Right renal pelvis (tissue), 4 donors: ENCODE measurements around the gene CORO7. TPM values are rescaled to one million over a fixed set of nuclear protein-coding genes. Genes with fewer than 3 reads are reported as not detected.
"Not testable (repeated sequence)": the region's sequence is repeated elsewhere in the genome, so short reads cannot be mapped to it uniquely, and the experiment has no call there.

Source experiments
- DNase-seq, 4 donors: peaks; one replicate each; pipeline ENCODE4 v3.0.0-alpha.2; 2013; ENCODE audit warnings: low read depth in 4 of 4, low spot score in 3 of 4, missing footprints in 1 of 4
- polyA plus RNA-seq, 4 donors: library from polyadenylated mRNA; unstranded; fragments of 120-200 nt; gene quantifications; one replicate each; pipeline ENCODE4 v1.2.1, GENCODE V29; 2013; ENCODE audit not compliant: insufficient read length in 4 of 4

The CORO7 gene
- polyA plus RNA-seq, 4 donors = 15.1 to 22.0 (median 16.9) TPM

GRCh38 chr16:4341250-4341649 lies 75.1 kb downstream of the CORO7 start:
- no peak for DNase-seq

DNA sequence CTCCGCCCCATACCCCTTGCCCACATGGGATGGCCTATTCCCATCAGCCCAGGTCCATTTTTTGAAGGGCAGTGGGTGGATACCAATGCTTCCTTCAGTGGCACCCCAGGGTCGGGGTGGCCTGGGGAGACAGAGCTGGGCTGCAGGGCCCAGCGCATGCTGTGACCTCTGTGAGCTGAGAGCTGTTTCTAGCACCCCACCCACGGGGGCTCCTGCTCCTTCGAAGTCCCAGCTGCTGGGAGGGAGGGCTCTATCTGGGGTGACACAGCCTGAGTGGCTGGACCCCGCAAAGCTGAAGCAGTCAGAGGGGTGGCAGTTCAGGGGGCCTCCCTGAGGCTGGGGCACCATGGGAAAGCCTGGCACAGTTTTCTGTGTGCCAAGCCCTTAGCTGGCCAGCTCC lies 76.0 kb downstream of the CORO7 start:
- DNase-seq = no peak

DNA sequence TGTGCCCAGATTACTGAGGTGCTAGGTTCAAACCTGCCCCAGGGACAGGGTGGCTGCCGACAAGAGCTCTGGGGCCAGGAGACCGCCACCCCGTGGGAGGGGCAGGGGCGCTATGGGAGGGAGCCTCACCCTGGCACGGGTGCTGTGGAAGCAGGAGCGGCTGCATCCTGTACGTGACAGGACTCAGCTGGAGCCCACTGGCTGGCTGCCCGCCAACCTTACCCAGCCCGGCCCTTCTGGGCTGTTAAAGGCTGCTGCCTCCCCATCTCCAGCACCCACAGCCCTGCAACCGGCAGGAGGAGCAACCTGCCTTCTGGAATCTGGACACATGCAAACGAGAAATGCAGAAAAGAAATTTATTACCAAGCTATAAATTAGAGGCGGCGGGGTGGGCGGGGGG lies 76.5 kb downstream of the CORO7 start:
- no peak for DNase-seq

DNA sequence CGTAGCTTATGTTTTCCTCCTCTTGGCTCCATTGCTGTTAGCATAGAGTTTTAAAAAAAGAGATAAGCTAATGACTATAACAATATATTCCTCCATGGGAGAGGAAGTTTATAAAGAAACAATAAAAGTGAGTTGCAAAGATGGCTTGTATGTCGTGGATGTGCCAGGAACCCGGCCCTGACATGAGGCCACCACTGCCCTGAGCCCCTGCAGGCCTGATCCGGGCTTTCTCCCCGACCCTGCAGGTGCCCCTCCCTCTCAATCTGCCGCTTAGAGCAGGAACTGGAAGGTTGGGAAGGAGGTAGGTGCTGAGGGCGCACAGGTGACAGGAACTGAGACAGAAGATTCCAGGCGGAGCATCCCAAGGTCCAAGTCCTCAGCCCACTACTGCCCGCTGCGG lies 76.9 kb downstream of the CORO7 start:
- no peak for DNase-seq

DNA sequence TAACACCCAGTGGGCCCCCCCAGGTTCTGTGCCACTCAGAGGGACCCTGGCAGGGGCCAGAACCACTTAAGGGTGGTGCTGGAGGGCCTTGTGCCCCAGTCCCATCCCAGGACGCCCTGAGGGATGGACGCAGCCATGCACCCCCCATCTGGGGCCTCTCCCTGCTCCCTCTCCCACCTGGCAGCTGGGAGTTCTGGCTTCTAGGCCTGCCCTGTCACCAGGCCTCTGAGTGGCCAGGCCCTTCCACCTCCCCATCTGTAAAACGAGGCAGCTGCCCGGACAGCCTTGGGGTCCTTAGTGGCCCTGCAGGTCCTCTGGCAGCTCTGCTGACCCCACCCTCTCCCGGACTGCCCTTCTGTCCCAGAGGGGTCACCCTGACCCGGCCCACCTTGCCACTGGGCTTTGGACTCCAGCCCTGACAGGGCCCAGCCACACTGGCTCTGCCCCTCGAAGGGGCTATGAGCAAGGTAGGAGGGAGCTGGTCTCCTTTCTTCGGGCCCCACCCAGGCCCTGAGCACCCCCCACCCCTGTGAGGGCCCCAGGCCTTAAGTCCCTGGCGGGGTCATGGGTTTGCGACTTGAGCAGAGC lies 77.6 kb downstream of the CORO7 start:
- no peak for DNase-seq

- no peak for DNase-seq
These were observed 78.2 kb downstream of the CORO7 start for GRCh38 chr16:4338125-4338582.

GRCh38 chr16:4337540-4338088 lies 78.8 kb downstream of the CORO7 start:
- DNase-seq = no peak

- DNase-seq = no peak
These were observed 79.5 kb downstream of the CORO7 start for GRCh38 chr16:4336701-4337539.

DNA sequence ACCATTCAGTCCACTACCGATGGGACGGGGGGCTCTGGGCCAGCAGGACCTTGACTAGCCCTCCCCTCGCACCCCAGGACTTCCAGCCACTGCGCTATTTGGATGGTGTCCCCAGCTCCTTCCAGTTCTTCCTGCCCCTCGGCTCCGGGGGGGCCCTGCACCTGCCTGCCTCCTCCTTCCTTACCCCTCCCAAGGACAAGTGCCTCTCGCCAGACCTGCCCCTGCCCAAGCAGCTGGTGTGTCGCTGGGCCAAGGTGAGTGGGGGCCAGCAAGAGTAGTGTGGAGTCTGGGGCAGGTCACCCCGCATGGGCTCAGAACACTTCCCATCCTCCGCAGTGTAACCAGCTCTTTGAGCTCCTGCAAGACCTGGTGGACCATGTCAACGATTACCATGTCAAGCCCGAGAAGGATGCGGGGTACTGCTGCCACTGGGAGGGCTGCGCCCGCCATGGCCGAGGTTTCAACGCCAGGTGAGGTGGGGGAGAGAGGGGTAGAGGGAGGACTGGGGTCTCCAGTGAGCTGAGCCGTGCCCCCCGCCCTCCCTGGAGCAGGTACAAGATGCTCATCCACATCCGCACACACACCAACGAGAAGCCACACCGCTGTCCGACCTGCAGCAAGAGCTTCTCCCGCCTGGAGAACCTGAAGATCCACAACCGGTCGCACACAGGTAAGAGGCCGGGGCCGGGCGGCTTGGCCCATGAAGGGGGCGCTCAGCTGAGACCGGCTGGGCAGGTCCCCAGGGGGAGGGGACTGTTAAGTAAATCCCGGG lies 81.5 kb downstream of the CORO7 start:
- no peak for DNase-seq

- not testable (repeated sequence) for DNase-seq
These were observed 82.7 kb downstream of the CORO7 start for GRCh38 chr16:4333714-4334113.

- no peak for DNase-seq
These were observed 83.1 kb downstream of the CORO7 start for GRCh38 chr16:4333308-4333638.

GRCh38 chr16:4332623-4333307 lies 83.6 kb downstream of the CORO7 start:
- no peak for DNase-seq

DNA sequence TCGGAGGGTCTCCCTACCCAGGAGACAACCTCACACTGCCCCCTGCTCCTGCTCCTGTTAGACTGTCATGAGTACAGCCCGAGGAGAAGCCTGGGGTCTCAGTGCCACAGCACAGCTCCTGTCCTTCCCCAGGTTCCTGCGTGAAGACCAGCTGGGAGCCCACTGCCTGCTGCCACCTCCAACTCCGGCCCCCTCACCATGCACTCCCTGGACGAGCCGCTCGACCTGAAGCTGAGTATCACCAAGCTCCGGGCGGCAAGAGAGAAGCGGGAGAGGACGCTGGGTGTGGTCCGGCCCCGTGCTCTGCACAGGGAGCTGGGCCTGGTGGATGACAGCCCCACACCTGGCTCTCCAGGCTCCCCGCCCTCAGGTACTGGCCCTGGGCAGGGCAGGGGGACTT lies 84.3 kb downstream of the CORO7 start:
- DNase-seq = no peak

GRCh38 chr16:4330277-4330874 lies 86.0 kb downstream of the CORO7 start:
- no peak for DNase-seq

- DNase-seq = no peak
These were observed 87.3 kb downstream of the CORO7 start for GRCh38 chr16:4328782-4329775.

- DNase-seq = peak in 1 of 4 donors; percentile 73
These were observed 88.2 kb downstream of the CORO7 start for GRCh38 chr16:4328046-4328781.

DNA sequence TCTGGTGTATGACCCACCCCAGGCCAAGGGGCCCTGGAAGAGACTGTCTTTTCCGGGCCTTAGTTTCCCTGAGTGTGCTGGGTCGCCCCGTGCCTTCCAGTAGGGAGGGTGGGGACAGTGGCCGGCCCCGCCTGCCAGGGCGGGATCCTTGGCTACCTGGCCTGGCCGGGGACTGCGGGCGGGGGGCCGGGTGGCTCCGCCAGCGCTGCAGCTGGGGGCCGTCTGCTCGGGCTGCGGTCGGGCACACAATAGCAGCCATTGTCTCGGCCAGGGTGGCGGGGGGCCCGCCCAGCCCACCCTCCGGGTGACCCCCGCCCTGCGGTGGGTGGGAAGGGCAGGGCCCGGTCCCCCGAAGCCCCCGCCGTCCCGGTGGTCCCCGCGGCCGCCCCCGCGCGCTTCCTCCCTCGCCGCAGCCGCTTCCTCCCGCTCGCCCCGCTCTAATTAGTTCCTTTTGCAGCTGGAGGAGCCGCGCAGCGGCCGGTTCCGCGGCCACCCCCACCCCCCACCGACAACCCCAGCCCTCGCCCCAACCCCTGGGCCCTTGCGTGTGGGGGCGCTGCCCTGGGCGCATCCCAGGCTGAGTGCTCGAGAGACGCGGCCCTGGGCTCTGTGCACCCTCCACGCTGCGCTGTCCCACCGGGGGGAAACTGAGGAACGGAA lies 88.9 kb downstream of the CORO7 start:
- no peak for DNase-seq

DNA sequence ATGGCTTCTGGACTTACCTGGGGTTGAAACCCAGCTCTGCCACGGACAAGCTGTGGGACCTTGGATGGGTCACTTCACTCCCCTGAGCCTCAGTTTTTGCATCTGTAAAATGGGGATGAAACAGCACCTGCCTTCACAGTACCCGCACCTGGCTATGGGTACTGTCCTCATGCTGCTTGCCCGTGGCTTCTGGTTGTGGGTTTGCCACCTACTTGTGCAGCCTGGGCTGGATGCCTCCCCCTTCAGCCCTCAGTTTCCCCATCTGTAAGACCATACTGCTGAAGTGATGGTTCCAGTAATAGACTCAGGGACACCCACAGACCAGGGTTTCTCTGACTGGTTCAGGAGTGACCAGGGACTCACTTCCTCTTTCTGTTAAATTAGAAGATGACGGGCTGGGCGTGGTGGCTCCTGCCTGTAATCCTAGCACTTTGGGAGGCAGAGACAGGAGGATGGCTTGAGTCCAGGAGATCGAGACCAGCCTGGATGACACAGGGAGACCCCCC lies 91.1 kb downstream of the CORO7 start:
- no peak for DNase-seq
